HG03439 (cell line): ENCODE data around the gene DENND5A.
"Not testable (repeated sequence)": the region's sequence is repeated elsewhere in the genome, so short reads cannot be mapped to it uniquely, and the experiment has no call there.

ENCODE experiments used
- ATAC-seq: cut with Tn5 transposase; IDR thresholded peaks from one replicate; pipeline ENCODE4 v1.9.1; 2021; ENCODE audit warnings: mild to moderate bottlenecking, moderate library complexity; ENCODE audit not compliant: unreplicated experiment

The DENND5A gene

DNA sequence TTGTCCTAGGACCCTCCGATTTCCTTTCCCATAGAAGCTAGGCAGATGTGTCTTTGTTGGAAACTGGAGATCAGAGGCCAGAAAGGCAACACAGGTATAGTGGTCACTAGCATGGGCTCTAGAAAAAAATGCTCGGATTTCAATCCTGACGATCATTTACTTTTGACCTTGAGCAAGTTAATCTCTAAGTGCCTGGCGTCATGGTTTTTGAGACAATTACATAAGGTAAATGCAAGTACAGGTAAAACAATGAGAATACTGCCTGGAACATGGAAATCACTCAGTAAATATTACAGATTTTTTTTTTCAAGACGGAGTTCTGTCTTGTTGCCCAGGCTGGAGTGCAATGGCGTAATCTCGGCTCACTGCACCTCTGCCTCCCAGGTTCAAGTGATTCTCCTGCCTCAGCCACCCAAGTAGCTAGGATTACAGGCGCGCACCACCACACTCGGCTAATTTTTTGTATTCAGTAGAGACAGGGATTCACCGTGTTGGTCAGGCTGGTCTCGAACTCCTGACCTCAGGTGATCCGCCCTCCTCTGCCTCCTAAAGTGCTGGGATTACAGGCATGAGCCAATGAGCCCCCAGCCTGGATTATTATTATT, 1.1 kb upstream of the DENND5A start:
- no peak for ATAC-seq

DNA sequence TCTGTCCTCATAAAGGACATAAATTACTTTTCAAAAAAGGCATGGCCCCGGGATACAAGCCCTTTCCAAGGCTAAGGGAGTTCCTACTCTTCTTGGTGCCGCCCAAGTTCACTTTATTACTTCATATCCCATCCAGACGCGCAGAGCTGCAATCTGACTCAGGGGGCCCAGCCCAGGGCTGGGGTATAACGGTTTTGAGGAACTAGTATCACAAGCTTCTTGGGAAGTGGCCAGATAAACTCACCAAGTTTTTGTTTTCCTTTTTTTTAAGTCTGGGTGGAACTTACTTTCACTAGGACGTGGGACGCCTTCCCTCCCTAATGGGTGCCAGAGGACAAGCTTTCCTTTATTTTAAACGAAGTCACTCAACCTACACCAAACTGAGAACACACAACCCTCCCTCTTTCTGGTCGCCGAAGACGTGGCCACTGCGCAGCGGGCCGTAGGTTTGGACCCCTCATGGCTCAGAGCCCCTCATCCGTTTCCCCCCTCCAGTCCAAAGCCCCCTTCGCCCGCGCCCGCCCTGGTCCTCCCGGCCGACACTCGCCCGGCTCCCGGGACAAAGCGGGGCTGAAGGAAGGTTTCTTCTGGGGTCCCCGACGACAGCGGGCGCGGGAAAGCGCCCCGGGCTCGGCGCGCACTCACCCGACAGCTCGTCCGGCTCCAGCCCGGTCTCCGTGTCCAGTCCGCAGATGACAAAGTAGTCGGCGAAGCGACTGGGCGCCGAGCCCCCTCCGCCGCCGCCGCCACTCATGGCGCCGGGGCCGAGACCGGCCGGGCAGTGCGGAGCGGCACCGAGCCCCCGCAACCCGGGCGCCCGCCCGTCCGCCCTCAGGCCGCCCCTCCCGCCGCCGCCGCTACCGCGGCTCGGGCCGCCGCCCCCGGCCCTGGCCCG, 587 bp downstream of the DENND5A start:
- peak; percentile 9 for ATAC-seq

DNA sequence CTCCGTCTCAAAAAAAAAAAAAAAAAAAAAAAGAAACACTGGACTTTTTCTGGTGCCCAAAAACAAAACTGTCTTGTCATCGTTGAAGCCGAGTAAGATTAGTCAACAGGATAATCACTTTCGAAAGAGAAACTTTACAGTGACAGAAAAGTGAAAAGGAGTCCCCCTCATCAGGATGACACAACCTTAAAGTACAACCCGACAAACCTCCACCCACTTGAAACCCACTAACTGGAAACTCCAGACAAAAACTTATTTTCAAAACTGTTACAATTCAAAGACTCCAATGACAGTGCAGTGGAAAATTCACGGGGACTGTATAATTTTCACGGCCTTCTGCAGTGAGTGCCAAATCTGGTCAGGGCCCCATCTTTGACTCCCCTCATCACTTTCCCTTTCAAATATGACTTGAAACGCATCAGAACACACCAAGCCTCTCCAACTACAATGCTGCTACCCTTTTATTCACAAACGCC, 1.3 kb downstream of the DENND5A start:
- ATAC-seq, result peak; percentile 71

DNA sequence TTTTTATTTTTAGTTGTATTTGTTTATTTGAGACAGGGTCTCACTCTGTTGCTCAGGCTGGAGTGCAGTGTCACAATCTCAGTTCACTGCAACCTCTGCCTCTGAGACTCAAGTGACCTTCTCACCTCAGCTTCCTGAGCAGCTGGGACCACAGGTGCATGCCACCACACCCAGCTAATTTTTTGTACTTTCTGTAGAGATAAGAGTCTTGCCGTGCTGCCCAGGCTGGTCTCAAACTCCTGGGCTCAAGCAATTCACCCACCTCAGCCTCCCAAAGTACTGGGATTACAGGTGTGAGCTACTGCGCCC, 4.4 kb downstream of the DENND5A start:
- not testable (repeated sequence) for ATAC-seq

DNA sequence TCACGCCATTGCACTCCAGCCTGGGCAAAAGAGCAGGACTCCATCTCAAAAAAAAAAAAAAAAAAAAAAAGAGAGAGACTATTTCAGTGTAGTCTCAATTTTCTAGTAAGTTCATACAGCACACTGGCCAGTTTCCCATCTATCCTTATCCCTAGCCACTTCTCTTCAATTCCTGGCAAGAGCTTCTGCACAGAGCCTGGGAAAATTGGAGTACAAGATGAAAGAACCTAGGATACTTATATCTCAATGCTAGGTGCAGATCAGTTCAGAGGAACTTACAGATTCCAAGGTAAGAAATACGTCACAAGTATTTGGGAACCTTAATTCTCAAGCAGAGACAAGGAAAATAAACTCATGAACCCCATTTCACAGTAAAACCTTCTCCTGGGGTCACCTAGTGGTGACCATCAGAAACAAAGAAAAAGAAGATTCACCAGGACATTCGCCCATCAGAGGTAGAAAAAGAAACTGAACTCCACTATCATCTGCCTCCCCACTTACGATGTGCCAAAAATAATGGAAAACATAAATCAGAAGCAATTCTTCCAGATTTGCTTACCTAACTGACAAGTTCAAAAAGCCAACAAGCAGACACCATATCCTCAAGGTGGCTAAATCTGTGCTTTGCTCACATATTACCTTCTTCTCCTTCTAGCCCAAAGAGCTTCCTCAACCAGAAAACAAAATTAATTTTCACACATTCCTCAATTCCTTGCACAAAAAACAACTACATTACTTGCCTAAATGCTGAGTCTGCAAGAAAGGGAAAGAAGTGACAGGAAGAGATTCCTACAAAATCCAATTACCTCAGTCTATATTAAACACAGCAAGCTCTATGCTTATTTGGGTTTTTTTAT, 4.9 kb downstream of the DENND5A start:
- no peak for ATAC-seq

DNA sequence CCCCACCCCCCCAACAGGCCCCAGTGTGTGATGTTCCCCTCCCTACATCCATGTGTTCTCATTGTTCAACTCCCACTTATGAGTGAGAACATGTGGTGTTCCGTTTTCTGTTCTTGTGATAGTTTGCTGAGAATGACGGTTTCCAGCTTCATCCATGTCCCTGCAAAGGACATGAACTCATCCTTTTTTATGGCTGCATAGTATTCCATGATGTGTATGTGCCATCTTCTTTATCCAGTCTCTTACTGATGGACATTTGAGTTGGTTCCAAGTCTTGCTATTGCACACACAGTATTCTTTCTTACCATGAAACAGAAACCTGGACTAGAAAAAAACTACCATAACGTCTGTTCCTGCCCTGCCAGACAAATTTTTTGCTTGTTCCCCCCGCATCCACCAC, 6.9 kb downstream of the DENND5A start:
- ATAC-seq, result not testable (repeated sequence)

DNA sequence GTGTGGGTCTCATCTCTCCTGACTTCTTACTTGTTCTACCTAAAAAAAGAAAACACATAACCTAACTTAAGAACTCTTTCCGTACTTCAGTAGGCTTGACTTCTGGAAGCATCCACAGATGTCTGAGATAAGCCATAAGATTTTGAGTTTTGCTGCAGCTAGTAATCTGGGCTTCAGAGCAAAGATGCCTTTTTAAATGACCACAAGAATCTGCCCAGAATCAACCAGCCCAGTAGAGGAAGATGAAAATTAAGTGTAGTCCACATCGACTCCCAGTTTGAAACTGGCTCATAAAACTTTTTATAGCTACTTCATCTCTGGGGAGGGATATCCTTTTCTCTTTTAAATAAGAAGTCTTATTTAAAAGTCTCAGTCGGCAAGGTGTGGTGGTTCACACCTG, 10.7 kb downstream of the DENND5A start:
- no peak for ATAC-seq

DNA sequence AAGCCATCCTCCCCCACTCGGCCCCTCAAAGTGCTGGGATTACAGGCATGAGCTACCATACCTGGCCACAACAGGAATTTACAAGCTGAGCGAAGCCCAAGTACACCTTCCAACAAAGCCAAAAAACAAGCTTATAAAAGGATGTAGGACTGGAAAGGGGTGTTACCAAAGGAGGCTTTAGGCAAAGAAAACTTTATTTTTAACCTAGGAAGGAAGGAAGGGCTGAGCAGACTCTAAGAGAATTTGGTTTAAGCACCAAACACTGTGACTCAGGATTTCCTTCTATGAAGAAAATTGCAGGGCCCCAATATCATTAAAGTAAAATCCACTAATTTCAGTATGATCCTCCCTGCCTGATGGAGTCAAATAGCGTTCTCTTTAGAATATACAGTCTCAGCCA, 12.1 kb downstream of the DENND5A start:
- ATAC-seq, result no peak

DNA sequence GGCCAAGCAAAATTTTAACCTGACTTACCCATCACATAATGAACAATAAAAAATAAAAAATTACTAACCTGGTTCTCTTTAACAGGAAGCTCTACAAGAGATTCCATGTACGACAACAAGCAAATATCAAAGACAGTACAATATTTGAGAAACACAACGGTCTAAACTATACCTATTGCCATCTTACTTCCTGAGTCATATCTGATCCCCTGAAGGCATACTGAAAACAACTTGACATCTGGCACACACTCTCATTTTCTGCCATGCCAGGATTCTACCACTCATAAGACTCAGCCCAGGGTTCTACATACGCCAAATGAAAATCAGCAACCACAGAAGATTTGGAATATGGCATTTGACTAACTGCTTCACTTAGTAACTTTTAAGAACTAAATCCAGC, 13.8 kb downstream of the DENND5A start:
- no peak for ATAC-seq

DNA sequence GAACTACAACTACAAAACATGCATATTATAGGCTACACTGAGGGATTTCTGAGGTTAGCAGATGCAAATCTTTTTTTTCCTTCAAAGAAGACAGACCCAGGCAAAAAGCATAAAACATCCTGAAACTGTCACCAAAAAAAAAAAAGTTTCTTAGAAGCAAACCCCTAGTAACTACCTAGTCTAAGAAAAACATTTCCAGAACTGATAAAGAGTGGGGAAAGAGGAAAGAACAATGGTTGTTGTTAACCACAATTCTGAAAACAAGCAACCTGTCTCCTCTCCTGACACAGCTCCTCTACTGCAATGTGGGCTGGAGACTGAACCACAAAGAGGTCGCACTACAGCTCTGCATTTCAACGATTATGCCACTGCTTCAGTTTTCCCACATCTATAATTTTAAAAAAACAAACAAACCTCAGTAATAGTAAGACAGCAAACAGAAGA, 15.0 kb downstream of the DENND5A start:
- ATAC-seq, result no peak

DNA sequence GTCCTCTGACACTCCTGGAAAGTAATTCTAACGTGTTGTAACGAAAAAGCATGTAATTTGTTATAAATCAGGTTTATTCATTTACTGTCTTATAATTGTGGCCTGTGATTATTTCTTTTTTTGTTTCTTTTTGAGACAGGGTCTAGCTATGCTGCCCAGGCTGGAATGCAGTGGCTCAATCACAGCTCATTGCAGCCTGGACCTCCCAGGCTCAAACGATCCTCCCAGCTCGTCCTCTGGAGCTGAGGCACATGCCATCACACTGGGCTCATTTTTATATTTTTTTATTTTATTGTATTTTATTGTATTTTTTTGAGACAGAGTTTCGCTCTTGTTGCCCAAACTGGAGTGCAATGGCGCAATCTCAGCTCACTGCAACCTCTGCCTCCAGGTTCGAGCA, 15.9 kb downstream of the DENND5A start:
- no peak for ATAC-seq

DNA sequence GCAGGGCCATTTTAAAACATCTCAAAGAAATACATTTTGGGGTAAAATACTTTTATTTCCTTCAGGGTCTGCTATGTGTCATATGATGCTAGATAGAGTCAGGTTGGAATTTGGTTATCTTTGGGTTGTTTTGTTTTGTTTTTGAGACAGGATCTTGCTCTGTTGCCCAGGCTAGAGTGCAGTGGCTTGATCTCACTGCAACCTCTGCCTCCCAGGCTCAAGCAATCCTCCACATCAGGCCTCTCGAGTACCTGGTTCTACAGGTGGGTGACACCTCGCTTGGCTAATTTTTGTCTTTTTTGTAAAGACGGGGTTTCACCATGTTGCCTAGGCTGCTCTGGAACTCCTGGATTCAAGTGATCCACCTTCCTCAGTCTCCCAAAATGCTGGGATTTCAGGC, 17.3 kb downstream of the DENND5A start:
- no peak for ATAC-seq

DNA sequence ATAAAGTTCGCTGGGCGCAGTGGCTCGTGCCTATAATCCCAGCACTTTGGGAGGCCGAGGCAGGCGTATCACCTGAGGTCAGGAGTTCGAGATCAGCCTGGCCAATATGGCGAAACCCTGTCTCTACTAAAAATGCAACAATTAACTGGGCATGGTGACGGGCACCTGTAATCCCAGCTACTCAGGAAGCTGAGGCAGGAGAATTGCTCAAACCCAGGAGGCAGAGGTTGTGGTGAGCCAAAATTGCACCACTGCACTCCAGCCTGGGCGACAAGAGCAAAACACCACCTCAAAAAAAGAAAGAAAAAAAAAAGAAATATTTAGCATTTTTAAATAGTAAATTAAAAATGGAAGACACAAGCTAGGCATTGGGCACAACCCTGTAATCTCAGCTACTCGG, 28.9 kb downstream of the DENND5A start:
- not testable (repeated sequence) for ATAC-seq

DNA sequence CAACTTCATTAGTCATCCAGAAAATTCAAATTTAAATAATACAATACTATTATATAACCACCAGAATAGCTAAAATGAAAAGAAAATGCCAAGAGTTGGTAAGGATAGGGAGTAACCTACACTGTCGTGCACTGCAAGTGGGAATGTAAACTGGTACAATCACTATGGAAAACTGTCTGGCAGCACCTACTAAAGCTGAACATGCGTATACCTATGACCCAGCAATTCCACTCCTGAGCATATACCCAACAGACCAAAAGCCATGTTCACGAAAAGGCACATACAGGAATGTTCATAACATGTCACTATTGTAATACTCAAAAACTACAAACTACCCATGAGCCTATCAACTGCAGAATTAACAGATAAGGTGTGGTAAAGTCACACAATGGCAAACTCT, 32.7 kb downstream of the DENND5A start:
- no peak for ATAC-seq

DNA sequence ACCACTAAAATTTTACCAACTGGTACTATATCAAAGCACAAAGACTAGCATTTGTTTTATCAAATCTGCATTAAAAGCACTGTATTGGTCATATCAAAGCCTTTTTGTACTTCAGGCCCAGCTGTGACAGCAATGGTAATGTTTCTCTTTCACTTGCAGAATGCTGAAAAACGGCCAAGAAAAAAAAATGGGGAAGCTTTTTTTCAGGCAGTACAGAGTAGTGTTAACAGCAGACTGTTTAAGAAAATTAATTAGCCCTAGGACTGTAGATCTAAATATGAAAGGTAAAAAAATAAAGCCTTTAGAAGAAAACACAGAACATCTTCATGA, 33.3 kb downstream of the DENND5A start:
- ATAC-seq, result no peak

DNA sequence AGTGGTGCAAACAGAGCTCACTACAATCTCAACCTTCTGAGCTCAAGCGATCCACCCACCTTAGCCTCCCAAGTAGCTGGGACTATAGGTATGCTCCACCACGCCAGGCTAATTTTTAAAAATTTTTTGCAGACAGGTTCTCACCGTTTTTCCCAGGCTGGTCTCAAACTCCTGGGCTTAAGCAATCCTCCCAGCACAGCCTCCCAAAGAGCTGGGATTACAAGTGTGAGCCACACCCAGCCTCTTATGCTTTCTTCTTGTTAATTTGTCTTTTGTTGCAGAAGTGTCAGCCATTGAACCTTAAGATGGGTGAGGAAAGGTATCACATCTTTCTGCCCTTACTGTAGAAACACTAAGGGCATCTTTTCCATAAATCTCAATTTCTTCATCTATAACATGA, 34.9 kb downstream of the DENND5A start:
- no peak for ATAC-seq

DNA sequence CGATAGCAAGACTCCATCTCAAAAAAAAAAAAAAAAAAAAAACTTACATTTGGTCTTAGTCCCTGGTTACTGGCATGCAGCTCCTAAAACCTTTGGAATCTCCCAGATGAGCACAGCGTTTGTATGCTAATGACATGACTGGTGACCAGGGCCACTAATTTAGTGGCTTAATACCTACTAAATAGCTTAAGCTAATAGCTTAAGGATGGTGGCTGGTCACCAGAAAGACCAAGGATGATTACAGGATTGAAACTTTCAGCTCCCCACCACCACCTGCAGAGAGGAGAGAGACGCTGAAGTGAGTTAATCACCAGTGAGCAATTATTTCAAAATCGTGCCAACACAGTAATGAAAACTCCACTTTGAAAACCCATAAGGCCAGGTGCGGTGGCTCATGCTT, 37.1 kb downstream of the DENND5A start:
- ATAC-seq, result no peak

DNA sequence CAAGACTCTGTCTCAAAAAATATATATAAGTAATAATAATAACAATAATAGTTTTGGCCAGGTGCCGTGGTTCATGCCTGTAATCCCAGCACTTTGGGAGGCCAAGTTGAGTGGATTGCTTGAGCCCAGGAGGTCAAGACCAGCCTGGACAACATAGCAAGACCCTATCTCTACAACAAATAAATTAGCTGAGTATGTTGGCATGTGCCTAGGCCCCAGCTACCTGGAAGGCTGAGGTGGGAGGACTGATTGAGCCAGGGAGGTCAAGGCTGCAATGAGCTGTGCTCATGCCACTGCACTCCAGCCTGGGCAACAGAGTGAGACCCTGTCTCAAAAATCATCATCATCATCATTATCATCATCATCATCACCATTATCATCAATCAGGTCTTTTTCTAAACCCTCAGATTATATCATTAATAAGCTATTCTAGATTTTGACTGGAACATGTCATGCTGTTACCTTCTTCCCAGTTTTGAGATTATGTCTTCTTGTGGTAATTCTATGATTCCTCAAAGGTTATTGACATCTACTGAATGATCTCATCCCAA, 39.3 kb downstream of the DENND5A start:
- no peak for ATAC-seq

DNA sequence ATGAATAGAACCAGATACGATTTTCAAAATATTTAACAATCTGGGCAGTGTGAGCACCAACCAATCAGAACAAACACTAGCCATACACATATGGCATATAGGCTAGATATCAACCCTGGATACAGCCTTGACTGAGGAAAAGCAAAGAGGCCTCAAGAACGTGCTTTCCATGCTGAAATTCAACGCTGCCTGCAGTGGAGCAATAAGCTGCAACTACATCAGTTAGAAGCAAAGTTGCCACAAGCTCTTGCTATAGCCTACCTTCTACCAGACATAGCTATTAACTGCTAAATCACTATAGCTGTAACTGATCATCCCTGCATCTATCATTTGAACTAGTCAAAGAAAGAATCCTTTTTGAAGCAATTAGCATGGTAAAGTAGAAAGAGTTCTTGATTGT, 42.5 kb downstream of the DENND5A start:
- no peak for ATAC-seq

DNA sequence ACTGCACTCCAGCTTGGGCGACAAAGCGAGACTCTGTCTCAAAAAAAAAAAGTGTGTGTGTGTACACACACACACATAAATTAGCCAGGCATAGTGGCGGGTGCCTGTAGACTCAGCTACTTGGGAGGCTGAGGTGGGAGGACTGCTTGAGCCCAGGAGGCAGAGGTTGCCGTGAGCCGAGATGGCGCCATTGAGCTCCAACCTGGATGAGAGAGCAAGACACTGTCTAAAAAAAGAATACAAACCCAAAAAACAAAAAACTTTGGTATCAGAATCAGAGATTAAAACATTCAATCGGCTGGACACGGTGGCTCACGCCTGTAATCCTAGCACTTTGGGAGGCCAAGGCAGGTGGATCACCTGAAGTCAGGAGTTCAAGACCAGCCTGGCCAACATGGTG, 44.3 kb downstream of the DENND5A start:
- not testable (repeated sequence) for ATAC-seq

DNA sequence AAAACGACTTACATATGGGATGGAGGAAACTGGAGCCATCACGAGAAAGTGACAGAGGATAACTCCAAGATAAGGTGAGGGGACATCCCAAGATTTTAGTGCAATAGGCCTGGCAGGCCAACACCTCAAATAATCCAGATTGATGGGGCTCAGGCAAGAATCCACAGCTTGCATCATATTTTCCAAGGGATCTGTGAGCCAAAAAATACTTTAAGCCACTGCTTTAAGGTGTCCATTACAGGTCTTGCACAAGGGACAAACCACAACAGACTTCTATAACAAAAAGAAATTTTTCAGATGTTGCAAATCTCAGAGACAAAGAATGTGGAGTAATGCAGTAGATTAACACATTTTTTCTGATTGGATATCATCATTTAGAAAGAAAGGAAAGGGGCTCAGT, 45.6 kb downstream of the DENND5A start:
- ATAC-seq, result no peak
